Measurements from ENCODE around the gene FOXK1.

FOXK1 gene

GRCh38 chr7:4790516-4790991 is 108.5 kb downstream of the FOXK1 start:
- no peaks in the 10 kb centered on the region for H3K9me3 ChIP-seq (replicated peaks in 1 of 2; ENCODE audit: control insufficient read depth in 2 of 2, insufficient read depth in 1 of 2, low read depth in 1 of 2, low read length in 2 of 2)
- no peak overlapping the region for H4K8ac ChIP-seq (ENCODE audit: low read depth, low read length)
- H2BK120ac ChIP-seq (ENCODE audit: low read depth, low read length) = no peak overlapping the region
- no peak overlapping the region for H3K18ac ChIP-seq (ENCODE audit: low read length)
- no peak overlapping the region for H3K4ac ChIP-seq (ENCODE audit: low read length)
- H2BK15ac ChIP-seq (ENCODE audit: low read length) = no peak overlapping the region
- peak overlapping the region; percentile 43 for H3K23ac ChIP-seq (ENCODE audit: low read depth, low read length, poor library complexity)
- DNase-seq (ENCODE audit: low spot score) = no peak
- H2BK5ac ChIP-seq (ENCODE audit: low read length) = no peak overlapping the region
- H3K27ac ChIP-seq (replicated peaks; ENCODE audit: low read length) = no peak overlapping the region
- no peak overlapping the region for H3K4me2 ChIP-seq (ENCODE audit: insufficient read depth, low read length, poor library complexity, severe bottlenecking)
- H3K14ac ChIP-seq (ENCODE audit: low read length) = peak overlapping the region; percentile 21
- H2AK5ac ChIP-seq (ENCODE audit: low read depth, low read length) = peak overlapping the region; percentile 10
- no peak overlapping the region for H3K4me3 ChIP-seq (ENCODE audit: low read length in 2 of 2)
- H3K36me3 ChIP-seq (replicated peaks in 1 of 2; ENCODE audit: control insufficient read depth in 2 of 2, insufficient read depth in 2 of 2, low read length in 2 of 2) = peaks cover 5 to 67% of the 10 kb centered on the region in 2 donors
- no peaks in the 10 kb centered on the region for H3K79me1 ChIP-seq (ENCODE audit: low read depth, low read length)
- H3K4me1 ChIP-seq (ENCODE audit: control insufficient read depth in 2 of 2, insufficient read depth in 1 of 2, low read depth in 1 of 2, low read length in 2 of 2) = peaks cover 2% of the 10 kb centered on the region in 2 donors
- H4K91ac ChIP-seq (ENCODE audit: low read depth, low read length, poor library complexity) = no peak overlapping the region
- peak overlapping the region; percentile 21 for H3K9ac ChIP-seq (ENCODE audit: low read depth, low read length, poor library complexity)
- H3K27me3 ChIP-seq (ENCODE audit: control insufficient read depth in 3 of 3, insufficient read depth in 3 of 3, low read depth in 1 of 3, low read length in 3 of 3) = no peaks in the 10 kb centered on the region
- WGBS, 2 donors (ENCODE audit: extremely low coverage in 2 of 2, insufficient read length in 2 of 2, insufficient replicate concordance in 1 of 2) = no CpG with 5 or more reads among the region's 24 CpGs
- no peak overlapping the region for H2BK12ac ChIP-seq (ENCODE audit: low read length)
- H2AFZ ChIP-seq (ENCODE audit: low read length) = no peak overlapping the region

- WGBS, 2 donors (ENCODE audit: extremely low coverage in 2 of 2, insufficient read length in 2 of 2, insufficient replicate concordance in 1 of 2) = no CpG with 5 or more reads among the region's 25 CpGs
- DNase-seq (ENCODE audit: low spot score) = no peak
These were observed 109.1 kb downstream of the FOXK1 start for GRCh38 chr7:4791101-4791737.

GRCh38 chr7:4791738-4792536 is 109.8 kb downstream of the FOXK1 start:
- Histone ChIP-seq H3K18ac (ENCODE audit: low read length) (peak overlapping the region; percentile 74), H4K91ac (ENCODE audit: low read depth, low read length, poor library complexity) (no peak overlapping the region), H3K27ac (replicated peaks; ENCODE audit: low read length) (no peak overlapping the region), H4K8ac (ENCODE audit: low read depth, low read length) (no peak overlapping the region), H3K27me3 (ENCODE audit: control insufficient read depth in 3 of 3, insufficient read depth in 3 of 3, low read depth in 1 of 3, low read length in 3 of 3) (no peaks in the 10 kb centered on the region), H3K36me3 (replicated peaks in 1 of 2; ENCODE audit: control insufficient read depth in 2 of 2, insufficient read depth in 2 of 2, low read length in 2 of 2) (peaks cover 4 to 57% of the 10 kb centered on the region in 2 donors), H2BK15ac (ENCODE audit: low read length) (no peak overlapping the region), H3K14ac (ENCODE audit: low read length) (no peak overlapping the region), H3K4me3 (ENCODE audit: low read length in 2 of 2) (peak overlapping the region in 1 of 2 donors; percentile 80), H2AK5ac (ENCODE audit: low read depth, low read length) (peak overlapping the region; percentile 68), H3K4me1 (ENCODE audit: control insufficient read depth in 2 of 2, insufficient read depth in 1 of 2, low read depth in 1 of 2, low read length in 2 of 2) (peaks cover 2% of the 10 kb centered on the region in 2 donors), H3K4ac (ENCODE audit: low read length) (no peak overlapping the region), H3K79me1 (ENCODE audit: low read depth, low read length) (no peaks in the 10 kb centered on the region), H2BK120ac (ENCODE audit: low read depth, low read length) (no peak overlapping the region), H2AFZ (ENCODE audit: low read length) (no peak overlapping the region), H3K23ac (ENCODE audit: low read depth, low read length, poor library complexity) (peak overlapping the region; percentile 73), H3K9ac (ENCODE audit: low read depth, low read length, poor library complexity) (peak overlapping the region; percentile 77), H3K9me3 (replicated peaks in 1 of 2; ENCODE audit: control insufficient read depth in 2 of 2, insufficient read depth in 1 of 2, low read depth in 1 of 2, low read length in 2 of 2) (no peaks in the 10 kb centered on the region), H2BK12ac (ENCODE audit: low read length) (peak overlapping the region; percentile 7), H2BK5ac (ENCODE audit: low read length) (peak overlapping the region; percentile 91), H3K4me2 (ENCODE audit: insufficient read depth, low read length, poor library complexity, severe bottlenecking) (peak overlapping the region; percentile 54)
- DNase-seq (ENCODE audit: low spot score) = peak; percentile 89
- no CpG with 5 or more reads among the region's 50 CpGs for WGBS, 2 donors (ENCODE audit: extremely low coverage in 2 of 2, insufficient read length in 2 of 2, insufficient replicate concordance in 1 of 2)

More at GRCh38 chr7:4791101-4791737, 109.1 kb downstream of the FOXK1 start:
- no peak overlapping the region for H3K4me3 ChIP-seq (ENCODE audit: low read length in 2 of 2)
- H2BK5ac ChIP-seq (ENCODE audit: low read length) = no peak overlapping the region
- no peaks in the 10 kb centered on the region for H3K27me3 ChIP-seq (ENCODE audit: control insufficient read depth in 3 of 3, insufficient read depth in 3 of 3, low read depth in 1 of 3, low read length in 3 of 3)
- no peak overlapping the region for H2BK120ac ChIP-seq (ENCODE audit: low read depth, low read length)
- H3K4me1 ChIP-seq (ENCODE audit: control insufficient read depth in 2 of 2, insufficient read depth in 1 of 2, low read depth in 1 of 2, low read length in 2 of 2) = peaks cover 2% of the 10 kb centered on the region in 2 donors
- H4K91ac ChIP-seq (ENCODE audit: low read depth, low read length, poor library complexity) = no peak overlapping the region
- H3K4me2 ChIP-seq (ENCODE audit: insufficient read depth, low read length, poor library complexity, severe bottlenecking) = no peak overlapping the region
- H3K27ac ChIP-seq (replicated peaks; ENCODE audit: low read length) = no peak overlapping the region
- no peak overlapping the region for H3K9ac ChIP-seq (ENCODE audit: low read depth, low read length, poor library complexity)
- H2BK12ac ChIP-seq (ENCODE audit: low read length) = no peak overlapping the region
- no peak overlapping the region for H3K18ac ChIP-seq (ENCODE audit: low read length)
- peaks cover 4 to 62% of the 10 kb centered on the region in 2 donors for H3K36me3 ChIP-seq (replicated peaks in 1 of 2; ENCODE audit: control insufficient read depth in 2 of 2, insufficient read depth in 2 of 2, low read length in 2 of 2)
- H3K4ac ChIP-seq (ENCODE audit: low read length) = no peak overlapping the region
- H3K9me3 ChIP-seq (replicated peaks in 1 of 2; ENCODE audit: control insufficient read depth in 2 of 2, insufficient read depth in 1 of 2, low read depth in 1 of 2, low read length in 2 of 2) = no peaks in the 10 kb centered on the region
- no peak overlapping the region for H2AFZ ChIP-seq (ENCODE audit: low read length)
- H2BK15ac ChIP-seq (ENCODE audit: low read length) = no peak overlapping the region
- peak overlapping the region; percentile 73 for H3K23ac ChIP-seq (ENCODE audit: low read depth, low read length, poor library complexity)
- H3K79me1 ChIP-seq (ENCODE audit: low read depth, low read length) = no peaks in the 10 kb centered on the region
- no peak overlapping the region for H3K14ac ChIP-seq (ENCODE audit: low read length)
- no peak overlapping the region for H4K8ac ChIP-seq (ENCODE audit: low read depth, low read length)
- peak overlapping the region; percentile 10 for H2AK5ac ChIP-seq (ENCODE audit: low read depth, low read length)

All from neuronal stem cell (in vitro differentiated cells).